Right atrium auricular region (tissue), 2 donors: ENCODE results near the gene CYP4F3. TPM values are rescaled to one million over a fixed set of nuclear protein-coding genes. Genes with fewer than 3 reads are reported as not detected.

Source experiments
- DNase-seq: peaks from one replicate; pipeline ENCODE4 v3.0.0-alpha.2; 2019; ENCODE audit warnings: low spot score
- H3K27ac ChIP-seq, 2 donors: fragments of 200-600 bp; sonication (generic); 1 replicate in 1 of 2; 2 replicates in 1 of 2; pipeline ENCODE4 v1.5.1; 2016 to 2019
- H3K27me3 ChIP-seq, 2 donors: fragments of 200-600 bp; sonication (generic); one replicate each; pipeline versions ENCODE4 v1.5.1 to v1.6.0; 2017 to 2019
- H3K36me3 ChIP-seq: fragments of 200-600 bp; sonication (generic); one replicate; pipeline ENCODE4 v1.5.1; 2016
- H3K4me1 ChIP-seq, 2 donors: fragments of 200-600 bp; sonication (generic); one replicate each; pipeline versions ENCODE4 v1.5.1 to v1.6.0; 2017 to 2019
- H3K4me3 ChIP-seq, 2 donors: fragments of 200-600 bp; sonication (generic); 1 replicate in 1 of 2; 2 replicates in 1 of 2; pipeline ENCODE4 v1.5.1; 2017 to 2019; ENCODE audit warnings: mild to moderate bottlenecking in 1 of 2, moderate library complexity in 1 of 2
- H3K9me3 ChIP-seq, 2 donors: fragments of 200-600 bp; sonication (generic); one replicate each; pipeline ENCODE4 v1.5.1; 2019
- total RNA-seq, 2 donors: library from RNA; depleted of rRNA; stranded (reverse); fragments of >200 nt; gene quantifications; one replicate each; pipeline ENCODE4 v1.1.0, GENCODE V29; 2016
- TF ChIP-seq, protein P1 (sequence below), 2 donors: fragments of 200-600 bp; sonication (generic); IDR thresholded peaks; one replicate each; pipeline ENCODE4 v1.5.1; 2019; ENCODE audit warnings: antibody characterized with exemption in 2 of 2

The CYP4F3 gene
- total RNA-seq, 2 donors from 2014 or later = 0.15 TPM; not detected in 1

DNA sequence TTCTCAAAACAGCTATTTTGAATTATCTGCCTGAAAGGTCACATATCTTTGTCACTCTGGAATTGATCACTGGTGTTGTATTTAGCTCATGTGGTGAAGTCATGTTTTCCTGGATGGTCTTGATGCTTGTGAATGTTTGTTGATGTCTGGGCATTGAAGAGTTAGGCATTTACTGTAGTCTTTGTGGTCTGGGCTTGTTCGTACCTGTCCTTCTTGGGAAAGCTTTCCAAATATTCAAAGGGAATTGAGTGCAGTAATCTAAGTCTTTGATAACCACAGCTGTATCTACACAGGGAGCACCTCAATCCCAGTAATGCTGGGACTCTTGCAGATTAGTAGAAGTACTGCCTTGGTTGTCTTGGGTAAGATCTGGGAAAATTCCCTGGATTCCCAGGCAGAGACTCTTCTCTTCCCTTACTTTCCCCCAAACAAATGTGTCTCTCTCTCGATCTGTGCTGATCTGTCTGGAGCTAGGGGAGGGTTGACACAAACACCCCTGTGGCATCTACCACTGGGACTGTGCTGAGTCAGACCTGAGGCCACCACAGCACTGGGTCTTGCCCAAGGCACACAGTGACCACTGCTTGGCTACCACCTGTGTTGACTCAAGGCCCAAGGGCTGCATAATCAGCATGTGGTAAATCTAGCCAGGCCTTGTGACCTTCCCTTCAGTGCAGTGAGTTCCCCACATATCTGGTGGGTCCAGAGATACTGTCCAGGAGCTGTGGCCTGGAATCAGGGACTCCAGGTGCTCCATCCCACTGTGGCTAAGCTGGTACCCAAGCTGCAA lies 5.5 kb upstream of the CYP4F3 start:
- TF ChIP-seq, protein P1, sequence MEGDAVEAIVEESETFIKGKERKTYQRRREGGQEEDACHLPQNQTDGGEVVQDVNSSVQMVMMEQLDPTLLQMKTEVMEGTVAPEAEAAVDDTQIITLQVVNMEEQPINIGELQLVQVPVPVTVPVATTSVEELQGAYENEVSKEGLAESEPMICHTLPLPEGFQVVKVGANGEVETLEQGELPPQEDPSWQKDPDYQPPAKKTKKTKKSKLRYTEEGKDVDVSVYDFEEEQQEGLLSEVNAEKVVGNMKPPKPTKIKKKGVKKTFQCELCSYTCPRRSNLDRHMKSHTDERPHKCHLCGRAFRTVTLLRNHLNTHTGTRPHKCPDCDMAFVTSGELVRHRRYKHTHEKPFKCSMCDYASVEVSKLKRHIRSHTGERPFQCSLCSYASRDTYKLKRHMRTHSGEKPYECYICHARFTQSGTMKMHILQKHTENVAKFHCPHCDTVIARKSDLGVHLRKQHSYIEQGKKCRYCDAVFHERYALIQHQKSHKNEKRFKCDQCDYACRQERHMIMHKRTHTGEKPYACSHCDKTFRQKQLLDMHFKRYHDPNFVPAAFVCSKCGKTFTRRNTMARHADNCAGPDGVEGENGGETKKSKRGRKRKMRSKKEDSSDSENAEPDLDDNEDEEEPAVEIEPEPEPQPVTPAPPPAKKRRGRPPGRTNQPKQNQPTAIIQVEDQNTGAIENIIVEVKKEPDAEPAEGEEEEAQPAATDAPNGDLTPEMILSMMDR (IDR thresholded peaks at IDR 0.05) = no peak
- no peaks in the 10 kb centered on the region for H3K36me3 ChIP-seq
- H3K9me3 ChIP-seq = peaks cover 0 to 4% of the 10 kb centered on the region in 2 donors
- no peak overlapping the region for H3K27ac ChIP-seq
- no peaks in the 10 kb centered on the region for H3K27me3 ChIP-seq
- no peak overlapping the region for H3K4me3 ChIP-seq
- no peak for DNase-seq
- H3K4me1 ChIP-seq = no peaks in the 10 kb centered on the region

DNA sequence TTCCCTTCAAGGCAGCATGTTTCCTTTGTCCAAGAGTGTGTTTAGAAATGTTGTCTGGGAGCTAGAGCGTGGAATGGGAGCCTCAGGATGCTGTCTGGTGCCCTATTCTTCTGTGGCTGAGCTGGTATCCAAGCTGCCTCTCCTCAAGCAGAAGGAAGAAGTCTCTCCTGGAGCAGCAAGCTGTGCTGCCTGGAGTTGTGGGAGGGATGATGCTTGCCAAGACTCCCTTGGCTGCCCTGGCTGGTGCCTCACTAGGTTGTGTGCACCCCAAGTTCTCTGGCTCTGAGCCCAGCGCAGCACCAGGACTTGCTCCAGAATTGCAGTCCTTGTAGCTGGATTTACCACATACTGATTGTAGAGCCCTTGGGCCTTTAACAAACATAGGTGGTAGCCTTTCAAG lies 4.7 kb upstream of the CYP4F3 start:
- Histone ChIP-seq H3K4me1 (no peaks in the 10 kb centered on the region), H3K4me3 (no peak overlapping the region), H3K9me3 (peaks cover 0 to 4% of the 10 kb centered on the region in 2 donors), H3K27me3 (no peaks in the 10 kb centered on the region), H3K36me3 (no peaks in the 10 kb centered on the region), H3K27ac (no peak overlapping the region)
- TF ChIP-seq, protein P1 (IDR thresholded peaks at IDR 0.05) = no peak
- DNase-seq = no peak

DNA sequence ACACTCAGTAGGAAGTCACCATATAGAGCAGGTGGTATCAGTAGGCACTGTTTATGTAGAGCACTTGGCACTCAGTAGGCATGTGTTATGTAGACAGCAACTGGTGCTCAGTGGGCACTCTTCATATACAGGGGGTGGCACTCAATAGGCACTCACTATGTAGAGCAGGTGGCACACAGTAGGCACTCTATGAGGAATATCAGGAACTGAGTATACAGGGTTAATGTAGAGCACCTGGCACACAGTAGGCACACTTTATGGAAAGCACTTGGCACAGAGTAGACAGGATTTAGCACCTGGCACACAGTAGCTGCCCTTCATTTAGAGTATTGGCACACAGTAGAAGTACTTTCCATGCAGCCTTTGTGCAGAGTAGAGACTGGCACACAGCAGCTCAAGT lies 1.1 kb upstream of the CYP4F3 start:
- TF ChIP-seq, protein P1 (IDR thresholded peaks at IDR 0.05) = no peak
- Histone ChIP-seq H3K9me3 (peaks cover 0 to 1% of the 10 kb centered on the region in 2 donors), H3K27ac (no peak overlapping the region), H3K4me1 (no peaks in the 10 kb centered on the region), H3K36me3 (no peaks in the 10 kb centered on the region), H3K27me3 (no peaks in the 10 kb centered on the region), H3K4me3 (no peak overlapping the region)
- no peak for DNase-seq

DNA sequence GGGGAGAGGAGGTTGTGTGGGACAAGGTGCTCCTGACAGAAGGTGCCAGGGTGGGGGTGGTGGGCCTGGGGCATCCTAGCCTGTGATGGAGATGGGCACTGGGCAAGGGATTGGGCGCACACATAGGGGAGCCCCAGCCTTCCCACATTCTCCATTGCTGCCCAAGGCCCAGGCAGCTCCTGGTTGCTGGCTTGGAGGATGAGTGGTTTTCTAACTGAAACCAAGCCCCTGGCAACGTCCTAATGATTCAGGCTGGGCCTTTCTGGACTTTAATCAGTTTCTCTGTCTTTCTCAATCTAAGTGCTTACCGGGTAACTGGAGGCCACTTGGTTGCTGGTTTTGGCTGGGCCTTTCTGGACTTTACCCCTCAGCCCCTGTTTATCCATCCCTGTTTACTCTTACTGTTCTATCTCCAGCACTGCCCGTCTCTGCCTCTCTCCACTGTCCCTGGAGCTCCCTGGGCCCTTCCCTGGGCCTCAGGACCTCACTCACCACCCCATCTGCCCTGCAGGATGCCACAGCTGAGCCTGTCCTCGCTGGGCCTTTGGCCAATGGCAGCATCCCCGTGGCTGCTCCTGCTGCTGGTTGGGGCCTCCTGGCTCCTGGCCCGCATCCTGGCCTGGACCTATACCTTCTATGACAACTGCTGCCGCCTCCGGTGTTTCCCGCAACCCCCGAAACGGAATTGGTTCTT lies 354 bp downstream of the CYP4F3 start:
- H3K4me1 ChIP-seq = no peaks in the 10 kb centered on the region
- no peak overlapping the region for H3K27ac ChIP-seq
- no peaks in the 10 kb centered on the region for H3K9me3 ChIP-seq
- no peak for DNase-seq
- H3K4me3 ChIP-seq = no peak overlapping the region
- TF ChIP-seq, protein P1 (IDR thresholded peaks at IDR 0.05) = no peak
- no peaks in the 10 kb centered on the region for H3K27me3 ChIP-seq
- H3K36me3 ChIP-seq = no peaks in the 10 kb centered on the region

DNA sequence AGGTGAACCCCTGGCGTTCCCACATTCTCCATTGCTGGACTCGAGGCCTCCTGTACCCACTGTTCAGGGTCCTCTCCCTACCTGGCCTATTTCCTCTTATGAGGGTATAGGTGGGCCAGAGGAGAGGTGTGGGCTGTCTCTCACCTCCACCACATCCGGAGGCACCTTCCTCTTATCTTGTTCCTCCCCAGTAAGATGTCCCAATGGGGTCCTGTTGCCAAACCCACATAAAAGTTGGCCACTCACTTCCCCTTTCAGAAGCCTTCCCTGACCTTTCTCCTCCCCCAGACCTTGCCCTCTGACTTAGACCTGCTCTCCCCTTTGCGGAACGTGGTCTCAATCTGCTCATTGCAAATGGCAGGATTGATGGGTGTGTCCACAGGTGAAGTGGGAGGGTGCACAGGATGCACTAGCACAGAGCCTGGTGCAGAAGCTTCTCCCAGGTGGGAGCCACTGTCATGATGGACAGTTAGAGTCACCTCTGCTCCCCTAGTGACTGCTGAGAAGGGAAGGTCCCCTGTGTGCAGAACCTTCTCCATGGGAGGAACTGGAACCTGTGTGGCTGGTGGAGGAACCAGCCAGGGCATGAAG lies 1.3 kb downstream of the CYP4F3 start:
- H3K27me3 ChIP-seq = no peaks in the 10 kb centered on the region
- H3K9me3 ChIP-seq = no peaks in the 10 kb centered on the region
- no peaks in the 10 kb centered on the region for H3K36me3 ChIP-seq
- H3K4me1 ChIP-seq = no peaks in the 10 kb centered on the region
- TF ChIP-seq, protein P1 (IDR thresholded peaks at IDR 0.05) = no peak
- no peak overlapping the region for H3K4me3 ChIP-seq
- no peak overlapping the region for H3K27ac ChIP-seq
- DNase-seq = no peak
